Transverse colon (tissue), 4 donors: ENCODE results near the gene SNRPB2. TPM values are rescaled to one million over a fixed set of nuclear protein-coding genes. Genes with fewer than 3 reads are reported as not detected.

Experiments used
- DNase-seq: peaks from one replicate; pipeline ENCODE4 v3.0.0-alpha.2; 2019
- H3K27ac ChIP-seq, 4 donors: fragments of 200-600 bp; sonication (generic); 2 replicates each; pipeline ENCODE4 v1.5.1; 2016 to 2018; ENCODE audit warnings: inconsistent platforms in 4 of 4
- H3K27me3 ChIP-seq: fragments of 200-600 bp; sonication (generic); 2 replicates; pipeline ENCODE4 v1.5.1; 2017; ENCODE audit warnings: inconsistent platforms
- H3K36me3 ChIP-seq, 4 donors: fragments of 200-600 bp; sonication (generic); 2 replicates each; pipeline ENCODE4 v1.5.1; 2017 to 2019; ENCODE audit warnings: inconsistent platforms in 4 of 4
- H3K4me1 ChIP-seq, 4 donors: fragments of 200-600 bp; sonication (generic); 2 replicates each; pipeline ENCODE4 v1.5.1; 2017 to 2020; ENCODE audit warnings: inconsistent platforms in 4 of 4
- H3K4me3 ChIP-seq, 4 donors: fragments of 200-600 bp; sonication (generic); 1 replicate in 1 of 4; 2 replicates in 3 of 4; pipeline versions ENCODE4 v1.5.1 to v1.6.1; 2017 to 2019; ENCODE audit warnings: inconsistent platforms in 4 of 4
- H3K9me3 ChIP-seq, 2 donors: fragments of 200-600 bp; sonication (generic); 2 replicates each; pipeline ENCODE4 v1.5.1; 2017 to 2019; ENCODE audit warnings: inconsistent platforms in 2 of 2
- EP300 ChIP-seq: sonication (generic); formaldehyde crosslinking; IDR thresholded peaks from one replicate; pipeline ENCODE4 v1.6.1; 2017; ENCODE audit warnings: antibody characterized with exemption, low read depth
- POLR2A ChIP-seq: fragments of 450-650 bp; IDR thresholded peaks from one replicate; pipeline ENCODE4 v1.6.1; 2016; ENCODE audit warnings: antibody characterized with exemption, mild to moderate bottlenecking, moderate library complexity
- POLR2AphosphoS5 ChIP-seq, 3 donors: sonication (generic); formaldehyde crosslinking; IDR thresholded peaks; one replicate each; pipeline ENCODE4 v1.6.1; 2016; ENCODE audit warnings: antibody characterized with exemption in 3 of 3
- WGBS, 2 donors: methylation state at CpG; one replicate each; pipeline ENCODE4 v1.1.5; 2018; ENCODE audit warnings: low coverage in 1 of 2; 5-methylcytosine and 5-hydroxymethylcytosine counted together
- in situ Hi-C, 4 donors: fragments of 200-750 bp; cut with MboI; loops; one replicate each; pipeline versions ENCODE4 v1.15.0 to v1.15.1; 2017; ENCODE audit warnings: low sequenced_read_pairs in 3 of 4, low pct_ligation_motif_present in 1 of 4, low pct_unique_long_range_greater_than_20kb in 1 of 4
- intact Hi-C: fragments of 100-400 bp; cut with DNase I; formaldehyde crosslinking; loops from one replicate; pipeline ENCODE4 v1.15.1; 2023; ENCODE audit warnings: low total_unique reads
- total RNA-seq, 4 donors: library from RNA; depleted of rRNA; stranded (reverse); fragments of >200 nt; gene quantifications; one replicate each; pipeline ENCODE4 v1.1.0, GENCODE V29; 2016
- TF ChIP-seq, protein P1 (sequence below), 5 experiments: fragments of 200-600 bp in 3 of 5; fragments of 450-650 bp in 2 of 5; sonication (generic) in 3 of 5; IDR thresholded peaks; 1 replicate in 2 of 5; 2 replicates in 3 of 5; pipeline ENCODE4 v1.5.1; 2016 to 2017; ENCODE audit warnings: antibody characterized with exemption in 5 of 5, inconsistent platforms in 3 of 5, mild to moderate bottlenecking in 2 of 5, moderate library complexity in 1 of 5

The SNRPB2 gene
- total RNA-seq, 4 donors from 2014 or later = 20.3 to 52.1 (median 30.9) TPM

GRCh38 chr20:16729080-16729479 is 746 bp upstream of the SNRPB2 start:
- intact Hi-C loops = no loop called here
- Histone ChIP-seq H3K9me3 (no peaks in the 10 kb centered on the region), H3K36me3 (peaks cover 0 to 14% (median 8%) of the 10 kb centered on the region in 4 donors), H3K27ac (peak overlapping the region in 3 of 4 donors; percentile 75 to 92 (median 89)), H3K27me3 (peaks cover 37% of the 10 kb centered on the region), H3K4me1 (peaks cover 0 to 19% (median 12%) of the 10 kb centered on the region in 4 donors), H3K4me3 (peak overlapping the region in 1 of 4 donors; percentile 94)
- 80 to 100% methylated on average over 1 of the region's 1 CpG for WGBS, 2 donors
- TF ChIP-seq POLR2AphosphoS5 (IDR thresholded peaks at IDR 0.05) (no peak), EP300 (no peak), POLR2A (no peak)
- TF ChIP-seq, protein P1, sequence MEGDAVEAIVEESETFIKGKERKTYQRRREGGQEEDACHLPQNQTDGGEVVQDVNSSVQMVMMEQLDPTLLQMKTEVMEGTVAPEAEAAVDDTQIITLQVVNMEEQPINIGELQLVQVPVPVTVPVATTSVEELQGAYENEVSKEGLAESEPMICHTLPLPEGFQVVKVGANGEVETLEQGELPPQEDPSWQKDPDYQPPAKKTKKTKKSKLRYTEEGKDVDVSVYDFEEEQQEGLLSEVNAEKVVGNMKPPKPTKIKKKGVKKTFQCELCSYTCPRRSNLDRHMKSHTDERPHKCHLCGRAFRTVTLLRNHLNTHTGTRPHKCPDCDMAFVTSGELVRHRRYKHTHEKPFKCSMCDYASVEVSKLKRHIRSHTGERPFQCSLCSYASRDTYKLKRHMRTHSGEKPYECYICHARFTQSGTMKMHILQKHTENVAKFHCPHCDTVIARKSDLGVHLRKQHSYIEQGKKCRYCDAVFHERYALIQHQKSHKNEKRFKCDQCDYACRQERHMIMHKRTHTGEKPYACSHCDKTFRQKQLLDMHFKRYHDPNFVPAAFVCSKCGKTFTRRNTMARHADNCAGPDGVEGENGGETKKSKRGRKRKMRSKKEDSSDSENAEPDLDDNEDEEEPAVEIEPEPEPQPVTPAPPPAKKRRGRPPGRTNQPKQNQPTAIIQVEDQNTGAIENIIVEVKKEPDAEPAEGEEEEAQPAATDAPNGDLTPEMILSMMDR (IDR thresholded peaks at IDR 0.05) = no peak
- in situ Hi-C loops = loop anchor here in 1 of 4 donors (25.0 kb wide), 1 partner anchor 217 kb away; no protein-coding TSS in a partner anchor
- no peak for DNase-seq

DNA sequence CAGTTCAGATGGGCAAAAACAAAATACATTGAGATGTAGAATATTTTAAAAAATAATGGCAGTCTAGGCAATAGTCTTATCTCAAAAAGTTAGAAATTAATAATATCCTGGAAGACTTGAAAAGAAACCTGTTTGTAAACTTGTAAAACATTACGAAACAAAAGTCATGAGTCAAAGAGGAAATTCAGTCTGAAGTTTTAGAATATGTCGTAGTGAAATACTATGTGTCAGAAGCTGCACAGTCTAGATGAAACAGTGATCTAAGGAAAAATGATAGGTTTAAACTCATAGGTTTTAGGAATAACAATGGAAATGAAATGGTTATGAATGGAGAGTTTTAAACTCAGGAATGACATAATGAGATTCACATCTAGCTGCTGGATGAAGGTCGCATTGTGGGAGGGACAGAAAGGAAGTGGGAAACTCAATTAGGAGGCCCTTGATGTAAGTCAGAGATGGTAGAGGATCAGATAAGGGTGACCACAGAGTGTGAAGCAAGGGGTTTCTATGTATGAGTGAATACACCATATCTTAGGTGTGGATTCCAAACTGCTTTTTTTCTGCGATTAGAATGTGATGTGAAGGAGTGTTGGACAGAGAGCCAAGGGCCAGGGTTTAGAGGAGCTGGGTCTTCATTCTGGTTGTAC is 2.8 kb downstream of the SNRPB2 start:
- no peak for DNase-seq
- WGBS, 2 donors = 70 to 87% methylated on average over 4 of the region's 4 CpGs

DNA sequence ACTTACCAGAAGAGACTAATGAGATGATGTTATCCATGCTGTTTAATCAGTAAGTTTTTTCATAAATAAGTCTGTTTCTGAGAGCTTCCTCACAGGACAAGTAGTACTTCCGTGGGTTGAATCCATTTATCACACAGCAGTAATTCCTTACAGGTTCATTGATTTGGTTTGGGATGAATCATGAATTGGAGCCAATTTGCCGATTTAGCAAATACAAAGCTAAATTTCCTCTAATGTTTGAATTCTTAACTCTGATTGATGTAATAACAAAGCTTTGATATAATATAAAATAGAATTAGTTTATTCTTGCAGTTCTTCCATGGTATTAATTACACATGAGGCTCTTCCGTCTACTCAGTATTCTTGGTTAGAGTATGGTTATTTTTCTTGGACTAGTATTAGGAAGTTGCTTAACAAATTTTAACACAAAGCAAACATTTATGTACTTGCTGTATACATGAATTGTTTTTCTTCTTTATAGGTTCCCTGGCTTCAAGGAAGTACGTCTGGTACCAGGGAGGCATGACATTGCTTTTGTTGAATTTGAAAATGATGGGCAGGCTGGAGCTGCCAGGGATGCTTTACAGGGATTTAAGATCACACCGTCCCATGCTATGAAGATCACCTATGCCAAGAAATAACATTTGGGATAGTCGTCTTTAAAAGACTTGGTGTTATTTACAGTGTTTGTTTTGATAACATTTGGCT is 10.7 kb downstream of the SNRPB2 start:
- no peak overlapping the region for H3K27ac ChIP-seq
- 87 to 89% methylated on average over 6 of the region's 6 CpGs for WGBS, 2 donors
- no peaks in the 10 kb centered on the region for H3K27me3 ChIP-seq
- intact Hi-C loops (no loop called here), in situ Hi-C loops (loop anchor here in 1 of 4 donors (25.0 kb wide), 1 partner anchor 228 kb away; no protein-coding TSS in a partner anchor)
- no peak for TF ChIP-seq EP300
- no peak for TF ChIP-seq POLR2A
- H3K36me3 ChIP-seq = peaks cover 0 to 42% (median 20%) of the 10 kb centered on the region in 4 donors
- no peak overlapping the region for H3K4me3 ChIP-seq
- H3K4me1 ChIP-seq = no peaks in the 10 kb centered on the region
- DNase-seq = no peak
- no peaks in the 10 kb centered on the region for H3K9me3 ChIP-seq

More for the DNA sequence above, 2.8 kb downstream of the SNRPB2 start:
- Histone ChIP-seq H3K9me3 (no peaks in the 10 kb centered on the region), H3K4me1 (peaks cover 0 to 19% (median 12%) of the 10 kb centered on the region in 4 donors), H3K36me3 (peaks cover 0 to 32% (median 14%) of the 10 kb centered on the region in 4 donors), H3K4me3 (no peak overlapping the region), H3K27me3 (peaks cover 11% of the 10 kb centered on the region), H3K27ac (no peak overlapping the region)
- intact Hi-C loops = no loop called here
- in situ Hi-C loops = loop anchor here in 1 of 4 donors (25.0 kb wide), 1 partner anchor 220 kb away; no protein-coding TSS in a partner anchor
- no peak for TF ChIP-seq EP300
- TF ChIP-seq POLR2AphosphoS5 (IDR thresholded peaks at IDR 0.05) = no peak
- TF ChIP-seq POLR2A = no peak
- TF ChIP-seq, protein P1 (IDR thresholded peaks at IDR 0.05) = no peak

- Histone ChIP-seq H3K4me1 (no peaks in the 10 kb centered on the region), H3K4me3 (no peak overlapping the region), H3K27me3 (no peaks in the 10 kb centered on the region), H3K9me3 (no peaks in the 10 kb centered on the region), H3K36me3 (peaks cover 0 to 20% (median 10%) of the 10 kb centered on the region in 4 donors), H3K27ac (no peak overlapping the region)
- intact Hi-C loops = no loop called here
- 50 to 78% methylated on average over 2 to 3 of the region's 3 CpGs for WGBS, 2 donors
- in situ Hi-C loops = loop anchor here in 1 of 4 donors (25.0 kb wide), 1 partner anchor 232 kb away; no protein-coding TSS in a partner anchor
- DNase-seq = no peak
- TF ChIP-seq, protein P1 (IDR thresholded peaks at IDR 0.05) = no peak
- TF ChIP-seq EP300 (no peak), POLR2AphosphoS5 (IDR thresholded peaks at IDR 0.05) (no peak), POLR2A (no peak)
Observed at GRCh38 chr20:16744178-16744807, 14.5 kb downstream of the SNRPB2 start.
